Esophagus muscularis mucosa (tissue), 4 donors: ENCODE measurements around the gene ZBTB7C. TPM values are rescaled to one million over a fixed set of nuclear protein-coding genes. Genes with fewer than 3 reads are reported as not detected.

Experiments
- DNase-seq: peaks from one replicate; pipeline ENCODE4 v3.0.0-alpha.2; 2017; ENCODE audit errors: extremely low spot score
- H3K27ac ChIP-seq, 4 donors: fragments of 200-600 bp; sonication (generic); replicated peaks in 1 of 4; 1 replicate in 3 of 4; 2 replicates in 1 of 4; pipeline ENCODE4 v1.5.1; 2016 to 2019; ENCODE audit warnings: mild to moderate bottlenecking in 1 of 4
- H3K27me3 ChIP-seq, 4 donors: fragments of 200-600 bp; sonication (generic); one replicate each; pipeline versions ENCODE4 v1.5.1 to v1.6.0; 2016 to 2019
- H3K36me3 ChIP-seq, 4 donors: fragments of 200-600 bp; sonication (generic); one replicate each; pipeline ENCODE4 v1.5.1; 2016 to 2019
- H3K4me1 ChIP-seq, 4 donors: fragments of 200-600 bp; sonication (generic); one replicate each; pipeline ENCODE4 v1.5.1; 2016 to 2019
- H3K4me3 ChIP-seq, 4 donors: fragments of 200-600 bp; sonication (generic); 1 replicate in 2 of 4; 2 replicates in 2 of 4; pipeline ENCODE4 v1.5.1; 2016 to 2019; ENCODE audit warnings: mild to moderate bottlenecking in 4 of 4, moderate library complexity in 1 of 4
- H3K9me3 ChIP-seq, 4 donors: fragments of 200-600 bp; sonication (generic); 1 replicate in 3 of 4; 2 replicates in 1 of 4; pipeline ENCODE4 v1.5.1; 2016 to 2019
- EP300 ChIP-seq: sonication (generic); formaldehyde crosslinking; IDR thresholded peaks from one replicate; pipeline ENCODE4 v1.6.1; 2017; ENCODE audit warnings: antibody characterized with exemption
- POLR2A ChIP-seq: fragments of 450-650 bp; IDR thresholded peaks from one replicate; pipeline ENCODE4 v1.6.1; 2017; ENCODE audit warnings: antibody characterized with exemption, moderate library complexity, mild to moderate bottlenecking, low read depth
- POLR2AphosphoS5 ChIP-seq, 2 donors: sonication (generic); formaldehyde crosslinking; IDR thresholded peaks; one replicate each; pipeline ENCODE4 v1.6.1; 2017; ENCODE audit warnings: antibody characterized with exemption in 2 of 2
- WGBS: methylation state at CpG from one replicate; pipeline ENCODE4 v1.1.5; 2018; 5-methylcytosine and 5-hydroxymethylcytosine counted together
- intact Hi-C: fragments of 100-400 bp; cut with DNase I; formaldehyde crosslinking; loops from one replicate; pipeline ENCODE4 v1.15.1; 2023
- total RNA-seq, 4 donors: library from RNA; depleted of rRNA; stranded (reverse); fragments of >200 nt; gene quantifications; one replicate each; pipeline versions ENCODE4 v1.1.0 to v1.2.1, GENCODE V29; 2016
- TF ChIP-seq, protein P1 (sequence below), 3 experiments: fragments of 200-600 bp in 2 of 3; fragments of 450-650 bp in 1 of 3; sonication (generic) in 2 of 3; IDR thresholded peaks; one replicate each; pipeline ENCODE4 v1.5.1; 2017 to 2019; ENCODE audit warnings: antibody characterized with exemption in 3 of 3, mild to moderate bottlenecking in 2 of 3, moderate library complexity in 1 of 3

Gene ZBTB7C
- total RNA-seq, 4 donors from 2014 or later: 6.3 to 13.2 (median 9.1) TPM

DNA sequence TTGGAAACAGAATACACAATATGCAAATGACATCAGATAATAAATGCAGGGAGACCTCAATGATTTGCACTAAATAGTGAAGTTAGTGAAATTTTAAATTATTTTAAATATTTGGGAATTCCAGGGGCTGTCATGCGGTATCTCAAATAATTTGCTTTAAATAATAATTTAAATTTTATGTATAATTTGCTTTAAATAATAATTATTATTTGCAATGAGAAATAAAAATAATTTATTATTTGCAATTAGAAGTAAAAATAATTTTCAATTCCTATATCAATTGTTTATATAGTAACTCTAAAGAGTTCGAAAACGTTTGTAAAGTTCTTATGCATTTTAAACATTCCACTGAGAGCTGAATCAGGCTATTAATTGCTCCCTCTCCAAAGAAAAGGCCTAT, 226.4 kb downstream of the ZBTB7C start:
- DNase-seq: no peak
- Histone ChIP-seq H3K4me3 (no peak overlapping the region), H3K36me3 (no peaks in the 10 kb centered on the region), H3K27me3 (no peaks in the 10 kb centered on the region), H3K9me3 (no peaks in the 10 kb centered on the region), H3K27ac (no peak overlapping the region), H3K4me1 (peaks cover 8 to 20% (median 17%) of the 10 kb centered on the region in 4 donors)
- intact Hi-C loops: no loop called here
- TF ChIP-seq EP300 (no peak), POLR2A (no peak), POLR2AphosphoS5 (IDR thresholded peaks at IDR 0.05) (no peak)
- TF ChIP-seq, protein P1, sequence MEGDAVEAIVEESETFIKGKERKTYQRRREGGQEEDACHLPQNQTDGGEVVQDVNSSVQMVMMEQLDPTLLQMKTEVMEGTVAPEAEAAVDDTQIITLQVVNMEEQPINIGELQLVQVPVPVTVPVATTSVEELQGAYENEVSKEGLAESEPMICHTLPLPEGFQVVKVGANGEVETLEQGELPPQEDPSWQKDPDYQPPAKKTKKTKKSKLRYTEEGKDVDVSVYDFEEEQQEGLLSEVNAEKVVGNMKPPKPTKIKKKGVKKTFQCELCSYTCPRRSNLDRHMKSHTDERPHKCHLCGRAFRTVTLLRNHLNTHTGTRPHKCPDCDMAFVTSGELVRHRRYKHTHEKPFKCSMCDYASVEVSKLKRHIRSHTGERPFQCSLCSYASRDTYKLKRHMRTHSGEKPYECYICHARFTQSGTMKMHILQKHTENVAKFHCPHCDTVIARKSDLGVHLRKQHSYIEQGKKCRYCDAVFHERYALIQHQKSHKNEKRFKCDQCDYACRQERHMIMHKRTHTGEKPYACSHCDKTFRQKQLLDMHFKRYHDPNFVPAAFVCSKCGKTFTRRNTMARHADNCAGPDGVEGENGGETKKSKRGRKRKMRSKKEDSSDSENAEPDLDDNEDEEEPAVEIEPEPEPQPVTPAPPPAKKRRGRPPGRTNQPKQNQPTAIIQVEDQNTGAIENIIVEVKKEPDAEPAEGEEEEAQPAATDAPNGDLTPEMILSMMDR (IDR thresholded peaks at IDR 0.05): no peak
- 81% methylated on average over 3 of the region's 3 CpGs for WGBS

DNA sequence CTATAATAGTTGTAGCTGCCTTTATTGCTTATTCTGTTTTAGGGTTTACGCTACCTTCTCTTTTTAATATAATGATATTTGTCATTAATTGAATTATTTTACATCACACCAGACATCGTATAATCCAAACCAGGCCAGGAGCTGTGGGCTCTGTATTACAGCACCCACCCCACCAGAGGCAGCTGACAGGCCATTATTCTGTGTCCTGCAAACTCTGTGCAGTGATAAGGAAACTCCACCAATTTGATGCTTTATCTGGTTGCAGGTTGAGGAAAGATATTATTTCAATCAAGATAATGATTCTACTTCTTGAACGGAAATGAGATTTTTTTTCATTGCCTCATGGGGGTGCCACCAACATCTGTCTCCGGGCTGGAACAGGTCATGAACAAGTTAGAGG, 227.3 kb downstream of the ZBTB7C start:
- no peaks in the 10 kb centered on the region for H3K27me3 ChIP-seq
- 79% methylated on average over 4 of the region's 4 CpGs for WGBS
- no peak overlapping the region for H3K4me3 ChIP-seq
- H3K27ac ChIP-seq: no peak overlapping the region
- DNase-seq: no peak
- TF ChIP-seq, protein P1 (IDR thresholded peaks at IDR 0.05): no peak
- TF ChIP-seq EP300: no peak
- no peak for TF ChIP-seq POLR2A
- no peak for TF ChIP-seq POLR2AphosphoS5 (IDR thresholded peaks at IDR 0.05)
- no peaks in the 10 kb centered on the region for H3K36me3 ChIP-seq
- intact Hi-C loops: no loop called here
- no peaks in the 10 kb centered on the region for H3K9me3 ChIP-seq
- peaks cover 8 to 16% (median 13%) of the 10 kb centered on the region in 4 donors for H3K4me1 ChIP-seq

DNA sequence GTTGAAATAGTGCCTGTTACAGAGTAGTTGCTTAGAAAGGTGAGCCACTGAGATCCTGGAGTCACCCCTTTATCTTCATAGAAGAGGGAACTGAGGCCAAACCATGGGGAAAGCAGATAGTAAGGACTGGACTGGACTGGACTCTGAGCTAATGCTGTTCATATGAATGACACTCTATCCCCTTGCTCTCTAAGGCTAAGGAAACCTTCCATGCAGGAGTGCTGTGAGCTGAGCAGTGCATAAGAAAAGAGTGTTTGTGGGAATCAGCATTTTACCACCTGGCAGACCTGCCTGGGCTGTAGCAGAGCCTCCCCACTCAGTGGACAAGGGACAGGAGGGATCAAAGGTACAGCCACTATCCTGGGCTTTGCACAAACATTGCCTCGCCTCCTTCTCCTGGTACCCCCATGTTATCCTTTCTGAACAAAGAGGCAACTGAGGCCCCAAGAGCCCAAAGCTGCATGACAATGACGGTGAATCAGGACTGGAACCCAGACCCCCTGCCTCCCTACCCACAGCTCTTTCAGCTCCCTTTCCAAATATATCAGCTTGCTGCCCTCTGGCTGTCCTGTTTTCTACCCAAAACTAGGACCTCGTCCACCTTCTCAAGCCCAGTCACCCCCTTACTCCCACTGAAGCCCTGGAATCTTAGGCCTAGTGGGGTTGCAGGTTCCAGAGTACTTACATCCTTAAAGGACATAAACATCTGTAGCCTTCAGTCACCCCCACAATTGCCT, 227.9 kb downstream of the ZBTB7C start:
- Histone ChIP-seq H3K27ac (no peak overlapping the region), H3K27me3 (no peaks in the 10 kb centered on the region), H3K9me3 (no peaks in the 10 kb centered on the region), H3K4me1 (peaks cover 6 to 10% (median 7%) of the 10 kb centered on the region in 4 donors), H3K36me3 (no peaks in the 10 kb centered on the region), H3K4me3 (no peak overlapping the region)
- TF ChIP-seq, protein P1 (IDR thresholded peaks at IDR 0.05): no peak
- TF ChIP-seq POLR2AphosphoS5 (IDR thresholded peaks at IDR 0.05) (no peak), POLR2A (no peak), EP300 (no peak)
- intact Hi-C loops: no loop called here
- no peak for DNase-seq
- WGBS: 95% methylated on average over 3 of the region's 3 CpGs

DNA sequence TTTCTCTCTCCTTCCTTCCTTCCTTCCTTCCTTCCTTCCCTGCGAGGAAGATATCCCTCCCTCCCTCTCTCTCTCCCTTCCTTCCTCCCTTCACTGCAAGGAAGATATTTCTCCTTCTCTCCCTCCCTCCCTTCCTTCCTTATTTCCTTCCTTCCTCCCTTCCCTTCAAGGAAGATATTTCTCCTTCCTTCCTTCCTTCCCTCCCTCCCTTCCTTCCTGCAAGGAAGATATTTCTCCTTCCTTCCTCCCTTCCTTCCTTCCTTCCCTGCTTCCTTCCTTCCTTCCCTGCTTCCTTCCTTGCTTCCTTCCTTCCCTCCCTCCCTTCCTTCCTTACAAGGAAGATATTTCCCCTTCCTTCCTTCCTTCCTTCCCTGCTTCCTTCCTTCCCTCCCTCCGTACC, 229.5 kb downstream of the ZBTB7C start:
- 81% methylated on average over 2 of the region's 2 CpGs for WGBS
- H3K36me3 ChIP-seq: no peaks in the 10 kb centered on the region
- TF ChIP-seq POLR2A (no peak), POLR2AphosphoS5 (IDR thresholded peaks at IDR 0.05) (no peak), EP300 (no peak)
- TF ChIP-seq, protein P1 (IDR thresholded peaks at IDR 0.05): no peak
- no peaks in the 10 kb centered on the region for H3K27me3 ChIP-seq
- H3K4me1 ChIP-seq: no peaks in the 10 kb centered on the region
- no peak overlapping the region for H3K27ac ChIP-seq
- intact Hi-C loops: no loop called here
- DNase-seq: no peak
- H3K4me3 ChIP-seq: no peak overlapping the region
- no peaks in the 10 kb centered on the region for H3K9me3 ChIP-seq

DNA sequence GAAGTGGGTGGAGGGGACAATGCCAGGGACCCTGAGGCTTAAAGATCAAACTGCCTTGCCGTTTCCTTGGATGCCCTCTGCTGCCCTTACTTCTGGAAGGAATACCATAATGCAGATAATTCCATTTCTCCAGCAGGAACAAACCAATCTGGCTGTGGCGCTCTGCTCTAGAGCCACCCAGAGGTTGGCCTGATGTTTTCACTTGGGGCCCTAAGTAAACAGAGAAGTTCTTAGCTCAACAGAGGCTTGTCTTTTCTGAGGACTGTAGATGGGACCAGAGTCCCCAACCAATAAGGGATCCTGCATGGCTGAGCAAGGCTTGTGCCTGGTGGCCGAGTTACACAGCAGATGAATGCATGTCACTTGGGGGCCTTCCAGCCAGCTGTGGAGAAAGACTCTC, 230.2 kb downstream of the ZBTB7C start:
- WGBS: 100% methylated on average over 3 of the region's 3 CpGs
- H3K9me3 ChIP-seq: no peaks in the 10 kb centered on the region
- H3K27ac ChIP-seq: no peak overlapping the region
- intact Hi-C loops: no loop called here
- no peaks in the 10 kb centered on the region for H3K27me3 ChIP-seq
- no peak for DNase-seq
- TF ChIP-seq POLR2A (no peak), EP300 (no peak), POLR2AphosphoS5 (IDR thresholded peaks at IDR 0.05) (no peak)
- TF ChIP-seq, protein P1 (IDR thresholded peaks at IDR 0.05): no peak
- no peak overlapping the region for H3K4me3 ChIP-seq
- H3K36me3 ChIP-seq: no peaks in the 10 kb centered on the region
- no peaks in the 10 kb centered on the region for H3K4me1 ChIP-seq
